HL-60/S4 treated with retinoic acid at 250 ng/mL for 4 days and 3 days (cell line): Measurements from ENCODE around the gene ADAMTS2.

Source experiments
- in situ Hi-C: fragments of 300-500 bp; cut with MboI; formaldehyde crosslinking; loops from 2 replicates; pipeline ENCODE4 v1.7.0; 2022; ENCODE audit warnings: low sequenced_read_pairs

Gene ADAMTS2

GRCh38 chr5:179269781-179270543 lies 75.3 kb downstream of the ADAMTS2 start:
- in situ Hi-C loops: no loop called here

GRCh38 chr5:179268966-179269693 lies 76.1 kb downstream of the ADAMTS2 start:
- in situ Hi-C loops: no loop called here

- in situ Hi-C loops: no loop called here
Measured at GRCh38 chr5:179268399-179268952, 76.8 kb downstream of the ADAMTS2 start.

- in situ Hi-C loops: no loop called here
Measured at GRCh38 chr5:179267671-179268083, 77.6 kb downstream of the ADAMTS2 start.

- in situ Hi-C loops: no loop called here
Measured at GRCh38 chr5:179267071-179267670, 78.1 kb downstream of the ADAMTS2 start.

- in situ Hi-C loops: no loop called here
Measured at GRCh38 chr5:179266291-179267070, 78.8 kb downstream of the ADAMTS2 start.

GRCh38 chr5:179265514-179266290 lies 79.6 kb downstream of the ADAMTS2 start:
- in situ Hi-C loops: no loop called here

- in situ Hi-C loops: no loop called here
Measured at GRCh38 chr5:179264783-179265513, 80.3 kb downstream of the ADAMTS2 start.

GRCh38 chr5:179264053-179264782 lies 81.0 kb downstream of the ADAMTS2 start:
- in situ Hi-C loops: no loop called here

GRCh38 chr5:179263391-179264052 lies 81.7 kb downstream of the ADAMTS2 start:
- in situ Hi-C loops: no loop called here

GRCh38 chr5:179262126-179262920 lies 82.9 kb downstream of the ADAMTS2 start:
- in situ Hi-C loops: no loop called here

- in situ Hi-C loops: no loop called here
Measured at GRCh38 chr5:179261301-179262125, 83.7 kb downstream of the ADAMTS2 start.

GRCh38 chr5:179260324-179261070 lies 84.8 kb downstream of the ADAMTS2 start:
- in situ Hi-C loops: no loop called here

- in situ Hi-C loops: no loop called here
Measured at GRCh38 chr5:179259731-179260323, 85.4 kb downstream of the ADAMTS2 start.
